ENCODE data around the gene PTPRG.

- TF ChIP-seq POLR2A (IDR thresholded peaks at IDR 0.05) (no peak), CTCF (IDR thresholded peaks at IDR 0.05) (peak; percentile 24 to 37 (median 32))
Observed at GRCh38 chr3:62187022-62187431, 625.7 kb downstream of the PTPRG start.

Measured in right lobe of liver (tissue), 4 donors.